ENCODE results near the gene PHKB.
A peak's percentile ranks its signal among the peaks of the same experiment; 100 is the strongest.

The PHKB gene

DNA sequence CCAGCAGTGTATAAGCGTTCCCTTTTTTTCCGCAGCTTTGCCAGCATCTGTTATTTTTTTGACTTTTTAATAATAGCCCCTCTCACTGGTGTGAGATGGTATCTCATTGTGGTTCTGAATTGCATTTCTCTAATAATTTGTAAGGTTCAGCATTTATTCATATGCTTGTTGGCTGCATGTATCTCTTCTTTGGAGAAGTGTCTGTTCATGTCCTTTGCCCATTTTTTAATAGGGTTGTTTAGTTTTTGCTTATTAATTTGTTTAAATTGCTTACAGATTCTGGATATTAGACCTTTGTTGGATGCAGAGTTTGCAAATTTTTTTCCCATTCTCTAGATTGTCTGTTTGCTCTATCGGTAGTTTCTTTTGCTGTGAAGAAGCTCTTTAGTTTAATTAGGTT lies 26.9 kb downstream of the PHKB start:
- Histone ChIP-seq H3K4me3 (ENCODE audit: low read length) (no peak overlapping the region), H3K9me2 (replicated peaks; ENCODE audit: control insufficient read depth, low read length) (no peaks in the 10 kb centered on the region), H3K9me3 (ENCODE audit: control insufficient read depth, insufficient read depth, low read length) (peaks cover 38% of the 10 kb centered on the region; the same call in 1 of the 2 replicates), H3K27me3 (ENCODE audit: control insufficient read depth, low read length) (no peaks in the 10 kb centered on the region), H3K27ac (ENCODE audit: low read depth, low read length) (no peak overlapping the region), H3K79me2 (ENCODE audit: control insufficient read depth, low read length) (peaks cover 47% of the 10 kb centered on the region), H3F3A (ENCODE audit: control insufficient read depth, insufficient read depth) (peaks cover 18% of the 10 kb centered on the region), H3K4me2 (ENCODE audit: low read length) (no peak overlapping the region), H3K4me1 (ENCODE audit: control insufficient read depth, low read length) (peaks cover 33% of the 10 kb centered on the region), H3K36me3 (ENCODE audit: control insufficient read depth, low read length) (peaks cover 30% of the 10 kb centered on the region), H4K20me1 (ENCODE audit: control insufficient read depth, insufficient read depth, low read depth, low read length) (no peaks in the 10 kb centered on the region)
- TF ChIP-seq, protein P1, sequence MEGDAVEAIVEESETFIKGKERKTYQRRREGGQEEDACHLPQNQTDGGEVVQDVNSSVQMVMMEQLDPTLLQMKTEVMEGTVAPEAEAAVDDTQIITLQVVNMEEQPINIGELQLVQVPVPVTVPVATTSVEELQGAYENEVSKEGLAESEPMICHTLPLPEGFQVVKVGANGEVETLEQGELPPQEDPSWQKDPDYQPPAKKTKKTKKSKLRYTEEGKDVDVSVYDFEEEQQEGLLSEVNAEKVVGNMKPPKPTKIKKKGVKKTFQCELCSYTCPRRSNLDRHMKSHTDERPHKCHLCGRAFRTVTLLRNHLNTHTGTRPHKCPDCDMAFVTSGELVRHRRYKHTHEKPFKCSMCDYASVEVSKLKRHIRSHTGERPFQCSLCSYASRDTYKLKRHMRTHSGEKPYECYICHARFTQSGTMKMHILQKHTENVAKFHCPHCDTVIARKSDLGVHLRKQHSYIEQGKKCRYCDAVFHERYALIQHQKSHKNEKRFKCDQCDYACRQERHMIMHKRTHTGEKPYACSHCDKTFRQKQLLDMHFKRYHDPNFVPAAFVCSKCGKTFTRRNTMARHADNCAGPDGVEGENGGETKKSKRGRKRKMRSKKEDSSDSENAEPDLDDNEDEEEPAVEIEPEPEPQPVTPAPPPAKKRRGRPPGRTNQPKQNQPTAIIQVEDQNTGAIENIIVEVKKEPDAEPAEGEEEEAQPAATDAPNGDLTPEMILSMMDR (IDR thresholded peaks at IDR 0.05; ENCODE audit: low read depth, low read length, poor library complexity, severe bottlenecking), result no peak
- TF ChIP-seq EZH2phosphoT487 (IDR thresholded peaks at IDR 0.05; ENCODE audit: borderline replicate concordance, low read length), result no peak

DNA sequence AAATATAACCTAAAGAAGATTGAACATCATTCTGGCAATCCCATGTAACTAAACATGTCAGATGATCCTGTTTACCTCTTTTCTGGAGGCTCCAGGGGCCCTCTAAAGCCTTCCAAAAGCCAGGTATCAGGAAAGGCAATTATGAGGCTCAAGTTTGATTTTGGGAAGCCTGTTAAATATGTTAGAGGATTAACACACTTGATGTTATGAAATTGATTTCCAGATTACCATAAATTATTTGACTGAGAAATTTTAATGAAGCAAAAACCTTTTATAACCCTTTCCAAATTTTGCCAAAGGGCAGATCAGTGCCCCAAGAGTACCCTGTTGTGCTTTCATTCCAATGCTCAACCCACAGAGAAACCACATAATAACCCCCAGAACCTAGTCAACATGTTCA lies 29.3 kb downstream of the PHKB start:
- H3K79me2 ChIP-seq (ENCODE audit: control insufficient read depth, low read length), result peaks cover 55% of the 10 kb centered on the region
- peaks cover 38% of the 10 kb centered on the region; the same call in 1 of the 2 replicates for H3K9me3 ChIP-seq (ENCODE audit: control insufficient read depth, insufficient read depth, low read length)
- peaks cover 49% of the 10 kb centered on the region for H3K4me1 ChIP-seq (ENCODE audit: control insufficient read depth, low read length)
- TF ChIP-seq EZH2phosphoT487 (IDR thresholded peaks at IDR 0.05; ENCODE audit: borderline replicate concordance, low read length), result no peak
- TF ChIP-seq, protein P1 (IDR thresholded peaks at IDR 0.05; ENCODE audit: low read depth, low read length, poor library complexity, severe bottlenecking), result no peak
- H3K4me3 ChIP-seq (ENCODE audit: low read length), result no peak overlapping the region
- H3K4me2 ChIP-seq (ENCODE audit: low read length), result no peak overlapping the region
- H3K9me2 ChIP-seq (replicated peaks; ENCODE audit: control insufficient read depth, low read length), result no peaks in the 10 kb centered on the region
- H3F3A ChIP-seq (ENCODE audit: control insufficient read depth, insufficient read depth), result peaks cover 32% of the 10 kb centered on the region
- H4K20me1 ChIP-seq (ENCODE audit: control insufficient read depth, insufficient read depth, low read depth, low read length), result no peaks in the 10 kb centered on the region
- no peaks in the 10 kb centered on the region for H3K27me3 ChIP-seq (ENCODE audit: control insufficient read depth, low read length)
- no peak overlapping the region for H3K27ac ChIP-seq (ENCODE audit: low read depth, low read length)
- peaks cover 30% of the 10 kb centered on the region for H3K36me3 ChIP-seq (ENCODE audit: control insufficient read depth, low read length)

DNA sequence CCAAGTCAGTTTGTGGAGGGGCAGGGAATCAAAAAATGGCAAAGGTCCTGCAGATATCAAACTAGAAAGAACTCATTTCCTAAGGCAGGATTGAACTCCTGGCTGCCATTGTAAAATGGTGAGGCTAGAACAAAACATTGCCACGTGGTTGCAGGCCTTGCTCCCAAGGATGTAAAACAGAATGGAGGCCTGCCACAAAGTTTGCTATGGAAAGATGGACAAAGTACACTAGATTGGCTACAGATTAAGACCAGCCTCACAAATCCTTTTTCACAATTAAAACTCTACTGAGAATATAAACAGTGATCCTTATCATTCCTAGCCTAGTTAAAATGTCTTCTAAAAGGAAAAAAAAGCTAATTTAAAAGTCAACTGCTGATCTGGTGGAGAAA lies 30.9 kb downstream of the PHKB start:
- peak overlapping the region; percentile 93 for H3K4me2 ChIP-seq (ENCODE audit: low read length)
- peaks cover 32% of the 10 kb centered on the region for H3F3A ChIP-seq (ENCODE audit: control insufficient read depth, insufficient read depth)
- H4K20me1 ChIP-seq (ENCODE audit: control insufficient read depth, insufficient read depth, low read depth, low read length), result no peaks in the 10 kb centered on the region
- peak overlapping the region; percentile 74 for H3K4me3 ChIP-seq (ENCODE audit: low read length)
- no peaks in the 10 kb centered on the region for H3K9me2 ChIP-seq (replicated peaks; ENCODE audit: control insufficient read depth, low read length)
- H3K9me3 ChIP-seq (ENCODE audit: control insufficient read depth, insufficient read depth, low read length), result peaks cover 38% of the 10 kb centered on the region; the same call in 1 of the 2 replicates
- H3K27me3 ChIP-seq (ENCODE audit: control insufficient read depth, low read length), result no peaks in the 10 kb centered on the region
- peak overlapping the region; percentile 97 for H3K27ac ChIP-seq (ENCODE audit: low read depth, low read length)
- TF ChIP-seq EZH2phosphoT487 (IDR thresholded peaks at IDR 0.05; ENCODE audit: borderline replicate concordance, low read length), result no peak
- TF ChIP-seq, protein P1 (IDR thresholded peaks at IDR 0.05; ENCODE audit: low read depth, low read length, poor library complexity, severe bottlenecking), result no peak
- H3K4me1 ChIP-seq (ENCODE audit: control insufficient read depth, low read length), result peaks cover 57% of the 10 kb centered on the region
- H3K79me2 ChIP-seq (ENCODE audit: control insufficient read depth, low read length), result peaks cover 68% of the 10 kb centered on the region
- peaks cover 37% of the 10 kb centered on the region for H3K36me3 ChIP-seq (ENCODE audit: control insufficient read depth, low read length)

Measured in DOHH2 (cell line).